Activated T-cell treated with anti-CD3 and anti-CD28 coated beads, Interleukin-2, amount 50 U/mL, for 48 hours (primary cell): ENCODE results near the gene CISTR.
"Not testable (repeated sequence)": the region's sequence is repeated elsewhere in the genome, so short reads cannot be mapped to it uniquely, and the experiment has no call there.

Experiments
- DNase-seq, 2 experiments: peaks; one replicate each; pipeline ENCODE4 v3.0.0-alpha.2; 2020

The CISTR gene

GRCh38 chr12:53751336-53752191 is at the start of gene CISTR:
TSS of gene CISTR (minus strand) at chr12:53751979.
- peak in 1 of 2 experiments; percentile 49 for DNase-seq

GRCh38 chr12:53798575-53798974 is 46.8 kb upstream of the CISTR start:
- DNase-seq = no peak

- no peak for DNase-seq
These were observed 44.1 kb upstream of the CISTR start for GRCh38 chr12:53795927-53796326.

- no peak for DNase-seq
These were observed 41.4 kb upstream of the CISTR start for GRCh38 chr12:53793221-53793620.

GRCh38 chr12:53791735-53792326 is 40.1 kb upstream of the CISTR start:
- DNase-seq = peak; percentile 35 to 38

- DNase-seq = no peak
These were observed 37.8 kb upstream of the CISTR start for GRCh38 chr12:53789570-53789969.

- DNase-seq = no peak
These were observed 37.1 kb upstream of the CISTR start for GRCh38 chr12:53788892-53789291.

- DNase-seq = no peak
These were observed 34.6 kb upstream of the CISTR start for GRCh38 chr12:53786411-53786810.

GRCh38 chr12:53785161-53785560 is 33.4 kb upstream of the CISTR start:
- DNase-seq = no peak

GRCh38 chr12:53782093-53782703 is 30.4 kb upstream of the CISTR start:
- no peak for DNase-seq

GRCh38 chr12:53781228-53781801 is 29.5 kb upstream of the CISTR start:
- DNase-seq = no peak

GRCh38 chr12:53780323-53780722 is 28.5 kb upstream of the CISTR start:
- no peak for DNase-seq

- not testable (repeated sequence) for DNase-seq
These were observed 27.9 kb upstream of the CISTR start for GRCh38 chr12:53779679-53780078.

- DNase-seq = no peak
These were observed 26.3 kb upstream of the CISTR start for GRCh38 chr12:53777936-53778644.

GRCh38 chr12:53777412-53777811 is 25.6 kb upstream of the CISTR start:
- no peak for DNase-seq

- DNase-seq = no peak
These were observed 25.1 kb upstream of the CISTR start for GRCh38 chr12:53776872-53777271.

- DNase-seq = no peak
These were observed 23.8 kb upstream of the CISTR start for GRCh38 chr12:53775478-53776145.

- no peak for DNase-seq
These were observed 18.5 kb upstream of the CISTR start for GRCh38 chr12:53770281-53770680.

- DNase-seq = no peak
These were observed 17.2 kb upstream of the CISTR start for GRCh38 chr12:53768976-53769375.

GRCh38 chr12:53766881-53767280 is 15.1 kb upstream of the CISTR start:
- no peak for DNase-seq

GRCh38 chr12:53765891-53766290 is 14.1 kb upstream of the CISTR start:
- no peak for DNase-seq

GRCh38 chr12:53764615-53765014 is 12.8 kb upstream of the CISTR start:
- no peak for DNase-seq
